Kidney glomerular epithelial cell (primary cell): ENCODE results near the gene SYT4.
"Not testable (repeated sequence)": the region's sequence is repeated elsewhere in the genome, so short reads cannot be mapped to it uniquely, and the experiment has no call there.

Experiments
- DNase-seq: peaks from one replicate; lab custom pipeline; 2025; lab: John Stamatoyannopoulos, UW

The SYT4 gene

GRCh38 chr18:43277164-43277600 lies at the start of gene SYT4:
TSS of gene SYT4 (minus strand) at chr18:43277490. CDS start at chr18:43277281, 209 bp downstream.
- peak; percentile 46 for DNase-seq

DNA sequence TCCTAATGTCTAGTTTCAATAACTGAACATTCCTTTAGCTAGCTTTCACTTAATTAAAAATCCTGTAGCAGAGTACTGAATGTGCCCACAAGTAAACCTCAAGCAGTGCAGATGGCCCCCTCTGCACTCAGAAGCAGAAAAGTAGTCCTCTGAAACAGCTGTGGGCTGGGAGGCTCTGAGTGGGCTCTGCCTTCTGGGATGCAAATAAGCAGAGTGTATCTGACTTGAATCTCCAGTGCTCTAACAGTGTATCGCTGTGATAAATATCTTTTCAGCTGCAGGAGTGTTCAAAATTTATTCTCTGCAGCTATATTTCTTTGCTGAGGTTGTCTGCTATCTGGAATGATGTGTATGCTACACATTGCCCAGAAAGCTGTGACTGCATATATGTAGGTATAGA lies 44.8 kb upstream of the SYT4 start:
- DNase-seq: no peak

DNA sequence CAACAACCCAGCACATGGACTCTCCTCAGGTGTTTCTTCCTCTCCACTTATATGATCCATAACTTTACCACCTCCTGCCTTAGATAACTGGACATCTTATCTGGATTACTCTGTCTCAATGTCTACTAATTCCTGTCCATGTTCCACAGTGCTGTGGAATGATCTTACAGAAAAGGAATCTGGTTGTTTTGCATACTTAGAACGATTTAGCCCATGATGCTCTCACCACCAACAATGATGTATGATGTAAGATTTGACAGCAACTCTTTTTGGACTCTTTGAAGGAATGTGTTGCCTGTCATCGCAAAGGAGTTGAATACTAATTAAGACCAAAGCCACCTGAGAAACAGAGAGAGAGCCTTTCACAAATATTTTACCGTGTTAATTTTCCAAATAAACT lies 37.7 kb upstream of the SYT4 start:
- DNase-seq: peak; percentile 21

DNA sequence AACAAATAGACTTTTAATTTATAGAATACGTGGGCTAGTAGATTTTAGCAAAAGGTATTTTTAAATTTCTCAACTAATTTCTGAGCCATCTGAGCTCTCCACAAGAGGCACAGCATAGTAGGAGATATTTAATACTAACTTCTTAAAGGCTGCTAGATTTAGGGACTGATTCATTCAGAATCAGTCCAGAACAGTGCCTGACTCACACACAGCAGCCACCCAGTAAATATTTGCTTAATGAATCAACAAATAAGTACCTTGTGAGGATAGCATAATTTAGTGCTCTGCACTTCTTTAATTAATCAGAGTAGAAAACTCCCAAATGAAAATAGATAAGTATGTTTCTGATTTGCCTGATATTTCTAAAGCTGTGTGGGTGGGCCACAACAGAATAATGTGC lies 35.6 kb upstream of the SYT4 start:
- DNase-seq: peak; percentile 32

DNA sequence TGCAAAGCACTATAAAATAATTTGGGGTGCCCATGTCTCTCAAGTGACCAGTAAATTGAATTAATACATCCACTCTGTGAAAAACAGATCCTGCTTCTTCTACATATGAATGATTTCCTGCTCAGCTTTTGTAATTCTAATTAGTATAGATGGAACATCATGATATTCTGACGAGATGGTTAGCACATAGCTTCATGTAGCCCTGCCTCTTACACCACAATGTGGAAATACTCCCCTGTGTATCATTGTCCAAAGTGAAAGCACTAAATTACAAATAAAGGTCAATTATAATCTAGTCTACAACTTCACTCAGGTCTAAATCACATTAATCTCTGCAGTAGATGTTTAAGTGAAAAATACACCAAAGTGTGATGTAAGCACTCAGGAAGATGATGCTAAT lies 32.9 kb upstream of the SYT4 start:
- no peak for DNase-seq

DNA sequence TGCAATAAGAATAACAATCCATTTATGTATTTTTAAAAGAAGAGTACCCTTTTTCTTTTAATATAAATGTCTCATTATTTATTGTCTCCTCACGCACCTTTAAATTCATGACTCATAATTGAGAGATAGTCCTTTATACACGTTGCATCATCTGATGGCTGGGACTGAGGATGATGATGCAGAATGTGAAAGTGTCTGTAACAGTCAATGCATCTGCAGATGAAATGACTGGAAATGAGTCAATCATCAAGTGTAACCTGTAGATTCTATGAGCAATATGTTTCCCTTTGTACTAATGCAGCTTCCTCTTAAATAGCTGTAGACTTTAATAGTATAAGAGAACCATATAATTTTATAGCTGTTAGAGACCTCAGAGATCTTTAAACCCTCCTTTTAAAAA lies 26.1 kb upstream of the SYT4 start:
- DNase-seq: no peak

GRCh38 chr18:43286187-43286586 lies 8.9 kb upstream of the SYT4 start:
- DNase-seq: not testable (repeated sequence)

DNA sequence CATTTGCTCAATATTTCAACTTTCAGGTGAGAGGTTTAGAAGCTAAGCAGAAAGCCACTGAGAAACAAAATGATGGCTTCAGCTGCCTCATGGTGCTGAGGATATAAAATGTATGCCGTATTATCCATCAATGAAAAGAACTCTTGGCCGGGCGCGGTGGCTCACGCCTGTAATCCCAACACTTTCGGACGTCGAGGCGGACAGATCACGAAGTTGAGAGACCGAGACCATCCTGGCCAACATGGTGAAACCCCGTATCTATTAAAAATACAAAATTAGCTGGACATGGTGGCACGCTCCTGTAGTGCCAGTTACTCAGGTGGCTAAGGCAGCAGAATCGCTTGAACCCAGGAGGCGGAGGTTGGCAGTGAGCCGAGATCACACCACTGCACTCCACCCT lies 6.0 kb upstream of the SYT4 start:
- no peak for DNase-seq

DNA sequence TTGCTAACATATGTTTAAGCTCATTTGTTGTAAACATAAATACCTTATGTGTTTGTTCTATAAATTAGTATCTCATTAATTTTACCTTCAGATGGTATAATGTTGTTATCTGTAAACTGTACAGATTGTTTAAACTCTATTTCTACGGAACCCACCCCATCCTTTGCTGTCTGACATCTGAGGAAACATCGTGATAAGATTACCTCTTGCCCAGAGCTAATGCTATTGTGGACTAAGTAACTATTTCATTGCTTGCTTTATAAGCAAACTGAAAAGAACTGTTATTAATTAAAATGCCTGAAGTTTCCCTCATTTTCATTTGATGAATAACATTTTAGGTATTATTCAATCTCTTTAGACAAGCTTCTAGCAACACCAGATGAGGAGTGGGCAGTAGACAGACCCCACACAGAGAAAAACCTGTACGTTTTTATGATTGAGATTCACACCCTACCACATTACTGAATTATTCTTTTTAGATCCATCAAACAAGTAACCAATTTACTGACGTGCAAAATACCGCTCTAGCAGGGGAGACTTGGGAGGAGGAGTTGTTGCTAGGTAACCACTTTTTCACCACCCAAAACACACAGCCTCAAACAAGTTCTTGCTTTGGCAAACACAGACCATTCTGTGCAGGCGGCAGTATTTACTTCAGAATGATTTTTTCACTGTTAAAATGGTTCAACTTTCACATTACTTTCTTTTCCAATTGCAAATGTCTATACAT lies 1.9 kb upstream of the SYT4 start:
- peak; percentile 9 for DNase-seq

GRCh38 chr18:43278355-43278754 lies 1.1 kb upstream of the SYT4 start:
- DNase-seq: no peak

DNA sequence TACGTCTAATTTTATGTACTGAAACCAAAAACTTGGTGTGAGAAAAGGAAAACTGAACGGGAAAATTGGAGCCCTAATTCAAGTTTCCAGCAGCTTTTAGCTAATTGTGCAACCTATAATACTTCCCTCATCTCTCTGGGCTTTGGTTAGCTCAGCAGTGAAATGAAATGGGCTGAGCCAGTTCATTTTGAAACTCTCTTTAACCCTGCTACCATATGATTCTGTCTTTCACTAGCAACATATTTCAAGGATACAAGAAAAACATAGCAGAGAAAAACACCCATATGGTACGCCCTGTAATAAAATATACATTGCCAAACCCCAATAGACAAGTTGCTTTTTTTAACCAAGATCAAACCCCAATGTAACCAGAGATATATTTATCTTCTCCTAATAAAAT lies 799 bp downstream of the SYT4 start:
- DNase-seq: no peak

DNA sequence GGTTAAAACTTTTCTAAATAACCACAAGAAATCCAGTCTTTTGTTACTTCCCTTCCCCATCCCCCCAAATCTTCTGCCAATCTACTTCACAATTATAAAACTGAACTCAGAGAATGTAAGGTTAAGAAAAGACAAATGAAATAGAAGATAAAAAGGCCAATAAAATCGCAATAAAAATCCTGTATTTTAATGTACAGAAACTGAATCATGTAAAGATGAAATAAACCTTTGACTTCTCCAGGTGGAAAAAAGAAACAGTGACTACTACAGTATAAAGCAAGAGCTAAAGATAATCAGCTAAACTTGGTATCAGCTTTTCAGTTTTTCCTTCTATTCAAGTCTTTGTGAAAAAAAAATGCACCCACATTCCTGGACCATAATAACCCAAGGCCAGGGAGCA lies 1.7 kb downstream of the SYT4 start:
- no peak for DNase-seq

- no peak for DNase-seq
Observed at GRCh38 chr18:43274526-43274925, 2.8 kb downstream of the SYT4 start.

DNA sequence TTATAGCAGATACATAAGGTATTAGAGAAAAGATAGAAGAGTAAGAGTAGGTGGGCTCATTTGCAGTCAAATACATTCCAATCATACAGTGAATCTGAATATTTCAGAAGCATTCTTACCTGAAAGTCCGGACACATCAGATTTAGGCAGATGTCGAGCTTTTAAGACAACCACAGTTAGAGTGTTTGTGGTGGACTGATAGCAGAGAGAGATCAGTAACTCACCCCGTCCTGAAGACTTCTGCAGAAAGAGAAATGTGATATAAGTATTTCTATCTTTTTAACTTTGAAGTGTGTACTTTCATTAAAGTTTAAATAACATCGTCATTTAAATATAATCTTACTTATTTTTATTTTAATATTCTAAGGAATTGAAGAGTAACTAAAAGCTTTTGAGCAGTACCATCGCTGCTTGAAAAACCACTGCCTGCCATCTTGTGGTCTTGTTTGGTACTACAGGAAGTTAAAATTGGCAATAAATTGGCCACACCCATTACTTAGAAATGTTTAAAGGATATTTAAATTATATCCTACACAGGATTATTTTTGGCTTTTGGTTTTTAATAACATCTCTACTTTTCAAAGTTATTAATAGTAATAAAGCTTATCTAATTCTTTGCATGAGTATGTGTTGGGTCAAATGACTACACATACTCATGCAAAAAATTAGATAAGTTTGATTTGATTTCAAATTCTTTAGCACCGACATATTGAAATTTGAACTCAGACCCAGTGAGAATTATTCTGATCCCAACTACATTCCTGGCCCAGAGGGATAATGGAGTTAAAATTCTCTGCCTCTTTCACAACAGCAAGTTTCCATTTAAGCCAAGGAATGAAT lies 5.5 kb downstream of the SYT4 start:
- peak; percentile 24 for DNase-seq

DNA sequence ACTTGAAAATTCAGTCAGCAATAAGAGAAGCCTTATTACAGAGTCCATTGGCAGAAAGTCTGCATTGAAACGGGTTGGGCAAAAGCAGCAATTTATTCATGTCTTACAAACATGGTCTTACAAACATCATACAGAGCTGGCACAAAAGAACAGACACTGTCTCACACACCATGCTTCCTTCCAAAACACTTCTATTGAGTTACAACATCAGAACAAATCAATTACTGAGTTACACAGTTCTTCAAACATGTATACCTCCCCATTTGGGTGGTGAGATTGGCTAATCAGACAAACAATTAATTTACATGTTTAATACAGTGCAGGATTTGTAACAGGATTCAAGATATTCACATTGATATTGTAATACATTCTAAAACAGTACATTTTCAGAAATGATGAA lies 9.5 kb downstream of the SYT4 start:
- DNase-seq: no peak

GRCh38 chr18:43265465-43265864 lies 11.8 kb downstream of the SYT4 start:
- DNase-seq: no peak

DNA sequence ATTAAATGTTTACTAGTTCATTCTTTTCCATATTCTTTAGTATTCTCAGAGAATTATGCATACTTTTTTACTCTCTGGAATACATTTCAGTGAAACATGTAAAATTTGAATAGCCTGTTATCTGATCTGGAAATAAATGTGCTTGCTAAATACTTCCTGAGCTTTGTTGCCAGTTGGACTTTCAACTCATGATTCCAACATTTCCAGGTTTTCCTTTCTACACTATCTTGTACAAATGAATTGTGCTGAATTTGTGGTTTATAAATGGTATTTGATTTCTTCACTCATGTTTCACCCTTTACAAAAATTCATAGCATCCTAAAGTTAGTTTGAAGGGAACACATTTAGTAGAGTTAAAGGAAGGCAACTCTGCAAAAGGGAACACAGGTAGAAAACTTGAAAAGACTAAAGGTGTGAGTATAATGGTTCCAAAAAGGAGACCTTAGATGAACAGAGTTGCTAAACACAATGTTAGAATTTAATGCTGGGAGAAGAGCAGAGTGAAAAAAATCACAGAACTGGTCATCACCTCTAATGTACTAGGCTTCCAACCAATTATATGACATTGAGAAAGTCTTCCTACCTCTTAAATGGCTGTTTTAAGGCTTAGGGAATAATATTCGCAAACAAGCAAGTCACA lies 28.6 kb downstream of the SYT4 start:
- no peak for DNase-seq

DNA sequence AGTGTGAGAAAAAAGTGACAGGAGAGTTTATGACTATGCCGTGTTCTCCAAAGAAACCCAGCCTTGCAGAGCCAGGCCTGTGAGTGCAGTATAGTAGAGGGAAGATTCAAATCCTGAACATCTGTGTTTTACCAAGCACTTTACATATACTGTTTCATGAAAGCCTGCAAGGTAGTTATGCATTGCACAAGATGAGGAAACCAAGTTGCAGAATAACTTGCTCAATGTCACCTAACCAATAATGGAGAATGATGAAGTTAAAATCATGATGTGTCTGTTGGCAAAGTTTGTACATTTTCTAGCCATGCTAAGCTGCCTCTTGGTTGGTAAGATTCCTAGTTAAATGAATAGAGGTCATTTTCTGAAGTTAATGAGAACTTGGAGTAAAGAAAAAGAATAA lies 29.3 kb downstream of the SYT4 start:
- DNase-seq: no peak

DNA sequence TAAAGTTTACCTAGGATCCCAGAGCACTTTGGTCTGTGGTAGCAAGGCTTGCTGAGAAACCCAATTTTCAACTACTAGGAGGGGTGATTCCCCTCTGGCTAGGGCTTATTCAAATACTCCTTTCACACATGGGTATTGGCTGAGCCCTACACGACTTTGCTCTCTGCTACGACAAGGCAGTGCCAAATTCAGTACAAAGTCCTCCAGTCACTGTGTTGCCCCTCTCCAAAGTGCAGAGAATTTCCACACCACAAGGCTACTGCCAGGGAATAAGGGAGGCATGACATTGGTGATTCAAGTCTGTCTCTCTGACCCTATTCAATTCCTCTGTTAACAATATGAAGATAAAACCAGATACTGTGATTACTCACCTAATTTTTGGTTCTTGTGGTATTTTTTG lies 38.9 kb downstream of the SYT4 start:
- DNase-seq: no peak

GRCh38 chr18:43236921-43237320 lies 40.4 kb downstream of the SYT4 start:
- peak; percentile 10 for DNase-seq

GRCh38 chr18:43234889-43235288 lies 42.4 kb downstream of the SYT4 start:
- no peak for DNase-seq

- DNase-seq: no peak
Observed at GRCh38 chr18:43222501-43222900, 54.8 kb downstream of the SYT4 start.

DNA sequence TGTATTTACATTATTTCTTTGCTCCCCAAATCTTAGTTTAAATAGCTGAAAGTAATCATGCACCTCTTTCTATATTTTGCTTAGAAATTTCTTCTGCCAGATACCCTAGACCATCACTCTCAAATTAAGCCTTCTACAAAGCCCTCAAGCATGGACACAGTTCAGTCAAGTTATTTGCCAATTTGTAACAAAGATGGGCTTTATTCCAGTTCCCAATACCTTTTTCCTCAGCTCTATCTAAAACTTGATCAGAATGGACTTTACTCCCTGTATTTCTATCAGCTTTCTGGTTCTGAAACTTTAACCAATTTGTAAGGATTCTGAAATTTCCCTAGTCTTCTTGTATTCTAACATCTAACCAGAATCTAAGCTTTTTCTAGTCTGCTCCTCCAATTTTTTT lies 56.6 kb downstream of the SYT4 start:
- DNase-seq: no peak
